HG03442 (cell line): ENCODE measurements around the gene CAPNS2.

ENCODE experiments used
- ATAC-seq: cut with Tn5 transposase; IDR thresholded peaks from one replicate; pipeline ENCODE4 v1.9.1; 2021; ENCODE audit warnings: mild to moderate bottlenecking, moderate library complexity; ENCODE audit not compliant: unreplicated experiment

Gene CAPNS2

DNA sequence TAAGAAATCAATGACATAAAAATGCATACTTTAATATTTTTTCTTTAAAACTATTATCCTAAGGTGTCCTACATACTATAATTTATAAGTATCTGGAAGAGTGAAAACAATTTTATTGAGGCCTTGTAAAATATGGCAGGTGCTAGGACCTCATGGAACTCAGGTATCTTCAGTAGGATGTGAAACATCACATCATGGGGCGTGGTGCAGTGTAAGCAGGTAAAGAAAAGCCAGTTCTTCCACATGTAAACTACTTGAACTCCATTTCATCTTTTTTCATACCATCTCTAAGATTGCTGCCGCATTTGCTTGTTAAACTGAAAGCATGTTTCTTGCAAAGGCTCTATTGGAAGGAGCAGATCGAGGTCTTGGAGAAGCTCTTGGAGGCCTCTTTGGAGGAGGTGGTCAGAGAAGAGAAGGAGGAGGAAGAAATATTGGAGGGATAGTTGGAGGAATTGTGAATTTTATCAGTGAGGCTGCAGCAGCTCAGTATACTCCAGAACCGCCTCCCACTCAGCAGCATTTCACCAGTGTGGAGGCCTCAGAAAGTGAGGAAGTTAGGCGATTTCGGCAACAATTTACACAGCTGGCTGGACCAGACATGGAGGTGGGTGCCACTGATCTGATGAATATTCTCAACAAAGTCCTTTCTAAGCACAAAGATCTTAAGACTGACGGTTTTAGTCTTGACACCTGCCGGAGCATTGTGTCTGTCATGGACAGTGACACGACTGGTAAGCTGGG is at the start of gene CAPNS2:
TSS of gene CAPNS2 (plus strand) at position 253 of the 744 bp plus-strand sequence. CDS start at position 326, 73 bp downstream.
- ATAC-seq, result no peak

DNA sequence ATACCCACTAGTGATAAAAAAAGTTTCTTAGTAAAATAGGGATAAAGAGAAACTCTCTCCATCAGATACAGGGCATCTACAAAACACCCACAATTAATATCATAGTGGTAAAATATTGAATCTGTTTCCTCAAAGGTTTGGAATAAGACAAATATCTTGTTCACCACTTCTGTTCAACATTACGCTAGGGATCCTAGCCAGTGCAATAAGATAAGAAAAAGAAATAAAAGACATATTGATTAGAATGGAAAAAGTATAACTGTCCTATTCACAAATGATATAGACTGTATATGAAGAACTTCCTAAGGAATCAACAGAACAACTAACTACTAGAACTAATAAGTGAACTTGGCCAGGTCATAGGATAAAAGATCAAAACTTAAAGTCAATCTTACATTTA is 44.7 kb upstream of the CAPNS2 start:
- no peak for ATAC-seq

DNA sequence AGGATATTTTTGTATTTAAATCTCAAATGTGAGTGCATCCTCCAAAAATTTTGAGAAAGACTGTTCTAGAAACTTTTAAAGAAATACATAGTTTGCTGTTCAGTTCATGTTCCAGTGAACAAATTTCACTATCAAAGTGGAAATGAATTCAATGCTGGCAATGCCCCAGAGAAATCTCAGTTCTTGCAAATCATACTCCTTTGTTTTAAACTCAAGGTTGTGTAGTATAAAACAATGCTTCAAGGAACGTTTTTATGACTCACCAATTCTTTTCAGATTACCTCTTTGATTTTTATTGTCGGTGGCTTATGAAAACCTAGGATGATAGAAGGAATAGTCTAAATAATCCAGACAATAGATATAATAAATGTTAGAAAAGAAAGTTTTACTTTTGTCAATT is 40.0 kb upstream of the CAPNS2 start:
- no peak for ATAC-seq

GRCh38 chr16:55527885-55528284 is 38.6 kb upstream of the CAPNS2 start:
- no peak for ATAC-seq

- no peak for ATAC-seq
These were observed 37.5 kb upstream of the CAPNS2 start for GRCh38 chr16:55529018-55529417.

DNA sequence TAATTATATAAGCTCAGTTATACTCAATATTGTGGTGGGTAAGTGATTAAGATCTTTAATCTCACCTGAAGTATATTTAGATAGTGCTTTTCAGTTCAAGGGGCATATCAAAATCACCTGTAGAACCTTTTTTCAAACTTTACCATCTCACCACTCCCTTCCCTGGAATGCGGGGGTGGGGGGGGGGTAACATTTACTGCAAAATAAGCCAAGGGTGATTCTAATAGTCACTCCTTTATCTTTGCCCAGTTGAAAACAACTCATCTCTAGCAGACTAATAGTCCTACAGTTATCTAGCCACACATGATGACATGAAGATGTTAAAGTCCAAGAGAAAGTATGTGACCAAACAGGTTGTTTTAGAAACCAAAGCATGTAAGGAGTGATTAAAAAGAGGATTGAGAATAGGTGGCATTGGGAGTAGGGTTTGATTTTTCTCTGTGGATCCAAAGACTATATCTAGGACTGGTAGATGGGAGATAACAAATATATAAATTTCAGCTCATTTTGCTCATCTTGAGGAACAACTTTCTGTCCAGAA is 36.1 kb upstream of the CAPNS2 start:
- ATAC-seq, result no peak

GRCh38 chr16:55532227-55532626 is 34.3 kb upstream of the CAPNS2 start:
- ATAC-seq, result no peak

- ATAC-seq, result no peak
These were observed 31.7 kb upstream of the CAPNS2 start for GRCh38 chr16:55534756-55535155.

DNA sequence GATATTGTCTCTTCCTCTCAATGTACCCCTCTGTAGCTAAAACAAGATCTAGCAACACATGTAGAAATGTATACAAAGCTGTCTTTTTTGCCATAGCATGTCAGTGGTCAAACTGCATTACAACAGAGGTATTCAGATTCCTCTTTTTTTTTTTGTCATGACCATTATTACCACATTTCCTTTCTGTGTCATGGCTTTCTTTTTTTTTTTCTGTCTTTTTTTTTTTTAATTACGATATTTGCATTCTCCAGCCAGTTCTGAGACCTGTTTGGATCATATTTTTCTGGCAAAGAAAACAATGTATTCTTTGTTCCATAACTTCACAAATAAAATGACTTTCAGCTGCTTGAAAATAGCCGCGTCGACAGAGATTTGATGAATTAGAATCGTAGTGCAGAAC is 27.4 kb upstream of the CAPNS2 start:
- ATAC-seq, result no peak

- ATAC-seq, result no peak
These were observed 27.0 kb upstream of the CAPNS2 start for GRCh38 chr16:55539488-55539887.

GRCh38 chr16:55540221-55540620 is 26.3 kb upstream of the CAPNS2 start:
- no peak for ATAC-seq

- ATAC-seq, result no peak
These were observed 23.9 kb upstream of the CAPNS2 start for GRCh38 chr16:55542459-55543082.

DNA sequence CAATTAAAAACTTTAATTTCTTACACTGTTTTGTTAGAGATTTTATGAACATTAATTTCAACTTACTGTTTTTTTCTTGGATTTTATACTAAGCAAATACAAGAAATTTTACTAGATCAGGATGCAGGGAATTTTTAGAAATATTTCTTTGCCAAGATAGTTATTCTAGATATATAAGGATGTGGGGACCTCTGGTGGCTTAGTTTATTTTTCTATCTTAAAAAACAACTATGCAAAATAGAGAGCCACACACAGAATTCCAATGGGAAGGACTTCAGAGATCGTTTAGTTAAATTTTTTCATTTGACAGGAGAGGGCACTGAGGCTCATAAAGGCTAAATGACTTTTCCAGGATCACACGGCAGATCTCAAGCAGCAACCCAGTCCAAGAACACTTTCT is 23.0 kb upstream of the CAPNS2 start:
- ATAC-seq, result no peak

DNA sequence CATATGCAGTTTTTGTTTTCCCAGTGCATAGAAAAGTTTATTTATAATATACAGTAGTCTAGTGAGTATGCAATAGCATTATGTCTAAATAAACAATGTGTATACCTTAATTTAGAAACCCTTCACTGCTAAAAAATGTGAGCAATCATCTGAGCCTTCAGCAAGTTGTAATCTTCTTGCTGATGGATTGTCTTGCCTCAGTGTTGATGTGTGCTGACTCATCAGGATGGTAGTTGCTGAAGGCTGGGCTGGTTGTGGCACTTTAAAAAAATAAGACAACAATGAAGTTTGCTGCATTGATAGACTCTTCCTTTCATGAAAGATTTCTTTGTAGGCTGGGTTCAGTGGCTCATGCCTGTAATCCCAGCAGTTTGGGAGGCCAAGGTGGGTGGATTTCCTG is 13.9 kb upstream of the CAPNS2 start:
- no peak for ATAC-seq

DNA sequence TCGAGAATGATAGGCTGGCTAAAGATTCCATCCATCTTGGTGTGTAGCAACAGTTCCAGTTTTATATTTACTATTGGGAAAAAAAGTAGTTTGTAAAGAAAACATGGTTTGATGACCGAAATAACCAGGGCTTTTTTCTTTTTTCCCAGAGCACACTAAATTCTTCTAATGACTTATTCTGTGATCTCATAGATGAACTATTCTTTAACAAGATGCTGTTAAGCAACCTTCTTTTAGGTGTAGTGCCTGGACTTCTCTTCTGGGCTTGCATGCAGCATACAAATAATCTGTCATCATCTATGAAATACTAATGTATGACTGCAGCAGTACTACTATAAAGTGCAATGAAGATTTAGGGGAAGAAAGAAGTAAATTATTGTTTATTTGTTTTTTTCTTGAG is 11.0 kb upstream of the CAPNS2 start:
- no peak for ATAC-seq

GRCh38 chr16:55557186-55557585 is 9.3 kb upstream of the CAPNS2 start:
- ATAC-seq, result no peak

GRCh38 chr16:55559233-55559632 is 7.3 kb upstream of the CAPNS2 start:
- ATAC-seq, result no peak

DNA sequence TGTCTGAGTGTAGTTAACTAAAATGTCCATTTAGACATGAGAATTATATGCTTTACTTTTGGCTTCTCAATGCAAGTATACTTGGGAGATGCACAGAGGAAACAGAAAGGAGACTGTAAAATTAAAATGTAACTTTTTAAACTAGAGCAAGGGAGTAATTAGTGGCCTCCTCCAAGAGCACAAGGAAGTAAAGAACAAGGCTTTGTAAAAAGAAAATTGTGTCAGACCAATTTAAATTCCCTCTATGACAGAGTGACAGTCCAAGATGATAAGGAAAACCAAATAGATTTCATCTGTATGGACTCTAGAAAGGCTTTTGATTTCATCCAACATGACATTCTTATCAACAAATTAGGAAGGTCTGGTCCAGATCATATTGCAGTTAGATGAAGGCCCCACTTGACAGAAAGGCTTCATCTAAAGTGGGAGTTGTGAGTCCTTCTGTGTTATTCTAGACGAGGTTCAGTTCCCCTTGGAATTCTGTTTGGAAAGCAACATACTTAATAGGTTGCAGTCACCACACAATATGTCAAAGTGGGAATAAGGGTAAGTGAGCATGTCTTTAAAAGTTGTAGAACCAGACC is 6.5 kb upstream of the CAPNS2 start:
- no peak for ATAC-seq

GRCh38 chr16:55561319-55561848 is 5.1 kb upstream of the CAPNS2 start:
- ATAC-seq, result no peak

- no peak for ATAC-seq
These were observed 3.5 kb upstream of the CAPNS2 start for GRCh38 chr16:55562936-55563335.

DNA sequence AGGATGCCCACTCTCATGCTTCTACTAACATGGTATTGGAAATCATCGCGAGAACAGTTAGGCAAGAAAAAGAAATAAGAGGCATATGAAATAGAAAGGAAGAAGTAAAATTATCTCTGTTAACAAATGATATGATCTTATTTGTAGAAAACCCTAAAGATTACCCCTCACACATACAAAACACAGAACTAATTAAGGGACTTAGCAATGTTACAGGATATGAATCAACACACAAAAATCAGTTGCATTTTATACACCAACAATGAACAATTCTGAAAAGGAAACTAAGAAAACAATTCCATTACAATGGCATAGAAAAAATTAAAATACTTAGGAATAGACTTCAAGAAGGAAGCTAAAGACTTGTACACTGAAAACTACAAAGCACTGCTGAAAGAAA is 2.7 kb upstream of the CAPNS2 start:
- ATAC-seq, result no peak

DNA sequence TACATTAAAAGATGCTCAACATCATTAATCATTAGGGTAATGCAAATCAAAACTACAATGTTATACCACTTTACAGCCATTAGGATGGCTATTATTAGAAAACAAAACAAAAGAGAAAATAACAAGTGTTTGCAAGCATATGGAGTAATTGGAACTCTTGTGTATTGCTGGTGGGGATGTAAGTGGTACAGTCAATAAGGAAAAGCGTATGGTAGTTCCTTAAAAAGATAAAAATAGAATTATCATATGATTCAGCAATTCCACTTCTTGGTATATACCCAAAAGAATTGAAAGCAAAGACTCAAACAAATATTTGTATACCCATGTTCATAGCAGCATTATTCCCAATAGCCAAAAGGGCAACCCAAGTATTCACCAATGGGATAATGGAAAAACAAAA is 1.4 kb upstream of the CAPNS2 start:
- no peak for ATAC-seq
